Measurements from ENCODE around the gene DNAJB1. TPM values are rescaled to one million over a fixed set of nuclear protein-coding genes. Genes with fewer than 3 reads are reported as not detected.

The DNAJB1 gene
- total and polyA plus RNA-seq, 10 of the 15 experiments (the other 5 are each of a cell fraction or from before 2014, with no cell fraction given): 4.8 to 65.8 (median 34.9) TPM

- TF ChIP-seq REST (IDR thresholded peaks at IDR 0.05; ENCODE audit: low read depth, low read length): no peak
- TF ChIP-seq SMARCA5 (IDR thresholded peaks at IDR 0.05): no peak
- no peak for TF ChIP-seq CREB1 (IDR thresholded peaks at IDR 0.05; ENCODE audit: low read depth)
- TF ChIP-seq, protein P1, sequence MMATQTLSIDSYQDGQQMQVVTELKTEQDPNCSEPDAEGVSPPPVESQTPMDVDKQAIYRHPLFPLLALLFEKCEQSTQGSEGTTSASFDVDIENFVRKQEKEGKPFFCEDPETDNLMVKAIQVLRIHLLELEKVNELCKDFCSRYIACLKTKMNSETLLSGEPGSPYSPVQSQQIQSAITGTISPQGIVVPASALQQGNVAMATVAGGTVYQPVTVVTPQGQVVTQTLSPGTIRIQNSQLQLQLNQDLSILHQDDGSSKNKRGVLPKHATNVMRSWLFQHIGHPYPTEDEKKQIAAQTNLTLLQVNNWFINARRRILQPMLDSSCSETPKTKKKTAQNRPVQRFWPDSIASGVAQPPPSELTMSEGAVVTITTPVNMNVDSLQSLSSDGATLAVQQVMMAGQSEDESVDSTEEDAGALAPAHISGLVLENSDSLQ (IDR thresholded peaks at IDR 0.05): no peak
- TF ChIP-seq EED (IDR thresholded peaks at IDR 0.05; ENCODE audit: low read depth): no peak
- no peak for TF ChIP-seq NFYB (IDR thresholded peaks at IDR 0.05; ENCODE audit: insufficient read depth, low read depth, low read length)
- TF ChIP-seq KDM1A (IDR thresholded peaks at IDR 0.05; ENCODE audit: borderline replicate concordance): no peak
- TF ChIP-seq, protein P2, sequence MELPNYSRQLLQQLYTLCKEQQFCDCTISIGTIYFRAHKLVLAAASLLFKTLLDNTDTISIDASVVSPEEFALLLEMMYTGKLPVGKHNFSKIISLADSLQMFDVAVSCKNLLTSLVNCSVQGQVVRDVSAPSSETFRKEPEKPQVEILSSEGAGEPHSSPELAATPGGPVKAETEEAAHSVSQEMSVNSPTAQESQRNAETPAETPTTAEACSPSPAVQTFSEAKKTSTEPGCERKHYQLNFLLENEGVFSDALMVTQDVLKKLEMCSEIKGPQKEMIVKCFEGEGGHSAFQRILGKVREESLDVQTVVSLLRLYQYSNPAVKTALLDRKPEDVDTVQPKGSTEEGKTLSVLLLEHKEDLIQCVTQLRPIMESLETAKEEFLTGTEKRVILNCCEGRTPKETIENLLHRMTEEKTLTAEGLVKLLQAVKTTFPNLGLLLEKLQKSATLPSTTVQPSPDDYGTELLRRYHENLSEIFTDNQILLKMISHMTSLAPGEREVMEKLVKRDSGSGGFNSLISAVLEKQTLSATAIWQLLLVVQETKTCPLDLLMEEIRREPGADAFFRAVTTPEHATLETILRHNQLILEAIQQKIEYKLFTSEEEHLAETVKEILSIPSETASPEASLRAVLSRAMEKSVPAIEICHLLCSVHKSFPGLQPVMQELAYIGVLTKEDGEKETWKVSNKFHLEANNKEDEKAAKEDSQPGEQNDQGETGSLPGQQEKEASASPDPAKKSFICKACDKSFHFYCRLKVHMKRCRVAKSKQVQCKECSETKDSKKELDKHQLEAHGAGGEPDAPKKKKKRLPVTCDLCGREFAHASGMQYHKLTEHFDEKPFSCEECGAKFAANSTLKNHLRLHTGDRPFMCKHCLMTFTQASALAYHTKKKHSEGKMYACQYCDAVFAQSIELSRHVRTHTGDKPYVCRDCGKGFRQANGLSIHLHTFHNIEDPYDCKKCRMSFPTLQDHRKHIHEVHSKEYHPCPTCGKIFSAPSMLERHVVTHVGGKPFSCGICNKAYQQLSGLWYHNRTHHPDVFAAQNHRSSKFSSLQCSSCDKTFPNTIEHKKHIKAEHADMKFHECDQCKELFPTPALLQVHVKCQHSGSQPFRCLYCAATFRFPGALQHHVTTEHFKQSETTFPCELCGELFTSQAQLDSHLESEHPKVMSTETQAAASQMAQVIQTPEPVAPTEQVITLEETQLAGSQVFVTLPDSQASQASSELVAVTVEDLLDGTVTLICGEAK (IDR thresholded peaks at IDR 0.05; ENCODE audit: borderline replicate concordance): no peak
- TF ChIP-seq SIN3A (IDR thresholded peaks at IDR 0.05; ENCODE audit: low read depth, low read length): no peak
- TF ChIP-seq TCF12 (IDR thresholded peaks at IDR 0.05; ENCODE audit: low read depth, low read length): no peak
Measured at GRCh38 chr19:14525729-14526128, 7.5 kb upstream of the DNAJB1 start (continued).
